Thoracic aorta (tissue), 2 donors: Measurements from ENCODE around the gene PPP3CA. TPM values are rescaled to one million over a fixed set of nuclear protein-coding genes. Genes with fewer than 3 reads are reported as not detected.
"Not testable (repeated sequence)": the region's sequence is repeated elsewhere in the genome, so short reads cannot be mapped to it uniquely, and the experiment has no call there.

Source experiments
- ATAC-seq: fragments of 150-250 bp; one replicate; pipeline ENCODE4 v1.8.0; 2017; ENCODE audit warnings: low read depth; ENCODE audit not compliant: insufficient number of reproducible peaks, low FRiP score
- DNase-seq: peaks from one replicate; pipeline ENCODE4 v3.0.0-alpha.2; 2020; ENCODE audit warnings: low spot score
- H3K27ac ChIP-seq, 2 donors: fragments of 200-600 bp; sonication (generic); 1 replicate in 1 of 2; 2 replicates in 1 of 2; pipeline ENCODE4 v1.5.1; 2016; ENCODE audit warnings: mild to moderate bottlenecking in 2 of 2, moderate library complexity in 2 of 2
- H3K27me3 ChIP-seq: fragments of 200-600 bp; sonication (generic); replicated peaks from 2 replicates; pipeline ENCODE4 v1.6.0; 2016; ENCODE audit warnings: mild to moderate bottlenecking; ENCODE audit not compliant: insufficient read depth
- H3K36me3 ChIP-seq: fragments of 200-600 bp; sonication (generic); one replicate; pipeline ENCODE4 v1.5.1; 2016
- H3K4me1 ChIP-seq, 2 donors: fragments of 200-600 bp; sonication (generic); 1 replicate in 1 of 2; 2 replicates in 1 of 2; pipeline versions ENCODE4 v1.5.1 to v1.6.0; 2016; ENCODE audit warnings: low read depth in 2 of 2, mild to moderate bottlenecking in 1 of 2; ENCODE audit not compliant: control insufficient read depth in 1 of 2
- H3K4me3 ChIP-seq: fragments of 200-600 bp; sonication (generic); 2 replicates; pipeline ENCODE4 v1.5.1; 2016; ENCODE audit warnings: mild to moderate bottlenecking
- H3K9me3 ChIP-seq: fragments of 200-600 bp; sonication (generic); 2 replicates; pipeline ENCODE4 v1.5.1; 2016
- CTCF ChIP-seq: fragments of 200-600 bp; sonication (generic); IDR thresholded peaks from one replicate; pipeline ENCODE4 v1.5.1; 2019; ENCODE audit warnings: antibody characterized with exemption
- total RNA-seq, 2 donors: library from RNA; depleted of rRNA; stranded (reverse); fragments of >200 nt; gene quantifications; one replicate each; pipeline versions ENCODE4 v1.1.0 to v1.2.3, GENCODE V29; 2016

PPP3CA gene
- total RNA-seq, 2 donors from 2014 or later: 21.9 to 43.2 TPM

- DNase-seq: no peak
- Histone ChIP-seq H3K4me3 (no peak overlapping the region), H3K4me1 (peaks cover 0 to 11% of the 10 kb centered on the region in 2 donors), H3K36me3 (no peaks in the 10 kb centered on the region), H3K27me3 (no peaks in the 10 kb centered on the region), H3K9me3 (no peaks in the 10 kb centered on the region), H3K27ac (no peak overlapping the region)
- no peak for TF ChIP-seq CTCF
- ATAC-seq: no peak
Measured at GRCh38 chr4:101140228-101140627, 207.1 kb downstream of the PPP3CA start.

GRCh38 chr4:101136373-101137370 is 210.7 kb downstream of the PPP3CA start:
- DNase-seq (no peak), ATAC-seq (no peak)
- Histone ChIP-seq H3K27ac (no peak overlapping the region), H3K27me3 (no peaks in the 10 kb centered on the region), H3K36me3 (no peaks in the 10 kb centered on the region), H3K4me1 (peaks cover 0 to 11% of the 10 kb centered on the region in 2 donors), H3K4me3 (no peak overlapping the region), H3K9me3 (no peaks in the 10 kb centered on the region)
- TF ChIP-seq CTCF: no peak

GRCh38 chr4:101135371-101136010 is 211.8 kb downstream of the PPP3CA start:
- DNase-seq: no peak
- Histone ChIP-seq H3K27ac (no peak overlapping the region), H3K27me3 (no peaks in the 10 kb centered on the region), H3K4me1 (peaks cover 0 to 11% of the 10 kb centered on the region in 2 donors), H3K36me3 (no peaks in the 10 kb centered on the region), H3K4me3 (peak overlapping the region; percentile 49), H3K9me3 (no peaks in the 10 kb centered on the region)
- ATAC-seq: no peak
- TF ChIP-seq CTCF: no peak

- H3K4me1 ChIP-seq: peaks cover 14 to 16% of the 10 kb centered on the region in 2 donors
- H3K4me3 ChIP-seq, H3K27me3 ChIP-seq, ATAC-seq, H3K36me3 ChIP-seq, DNase-seq, H3K9me3 ChIP-seq, H3K27ac ChIP-seq: not testable (repeated sequence)
Measured at GRCh38 chr4:101131058-101131457, 216.3 kb downstream of the PPP3CA start.

- H3K9me3 ChIP-seq, H3K27me3 ChIP-seq, H3K4me3 ChIP-seq, H3K27ac ChIP-seq, ATAC-seq, H3K36me3 ChIP-seq, DNase-seq: not testable (repeated sequence)
- peaks cover 13 to 18% of the 10 kb centered on the region in 2 donors for H3K4me1 ChIP-seq
Measured at GRCh38 chr4:101128898-101129297, 218.4 kb downstream of the PPP3CA start.

- no peaks in the 10 kb centered on the region for H3K27me3 ChIP-seq
- H3K4me3 ChIP-seq: no peak overlapping the region
- peaks cover 13 to 18% of the 10 kb centered on the region in 2 donors for H3K4me1 ChIP-seq
- no peaks in the 10 kb centered on the region for H3K9me3 ChIP-seq
- no peak for DNase-seq
- no peak overlapping the region for H3K27ac ChIP-seq
- no peak for ATAC-seq
- H3K36me3 ChIP-seq: no peaks in the 10 kb centered on the region
- TF ChIP-seq CTCF: no peak
Measured at GRCh38 chr4:101128473-101128872, 218.9 kb downstream of the PPP3CA start.
